Caki2 (cell line): ENCODE data around the gene ANKRD29. TPM values are rescaled to one million over a fixed set of nuclear protein-coding genes. Genes with fewer than 3 reads are reported as not detected.
"Not testable (repeated sequence)": the region's sequence is repeated elsewhere in the genome, so short reads cannot be mapped to it uniquely, and the experiment has no call there.

Experiments used
- DNase-seq: peaks from one replicate; pipeline ENCODE4 v3.0.0-alpha.2; 2015; ENCODE audit warnings: low read depth
- in situ Hi-C: cut with HindIII; loops from 2 replicates; pipeline ENCODE4 v1.10.0; 2016; ENCODE audit warnings: low sequenced_read_pairs, low pct_unique_long_range_greater_than_20kb, mixed read lengths
- total RNA-seq: library from RNA; depleted of rRNA; stranded (reverse); fragments of >200 nt; shearing (Covaris generic); gene quantifications from 2 replicates; pipeline ENCODE4 v1.2.3, GENCODE V29; 2014; ENCODE audit warnings: low replicate concordance

Gene ANKRD29
- total RNA-seq, 1 experiment from 2014 or later, result 0.71 TPM

GRCh38 chr18:23627970-23628369, 34.7 kb downstream of the ANKRD29 start:
- in situ Hi-C loops, result no loop called here
- DNase-seq, result no peak

DNA sequence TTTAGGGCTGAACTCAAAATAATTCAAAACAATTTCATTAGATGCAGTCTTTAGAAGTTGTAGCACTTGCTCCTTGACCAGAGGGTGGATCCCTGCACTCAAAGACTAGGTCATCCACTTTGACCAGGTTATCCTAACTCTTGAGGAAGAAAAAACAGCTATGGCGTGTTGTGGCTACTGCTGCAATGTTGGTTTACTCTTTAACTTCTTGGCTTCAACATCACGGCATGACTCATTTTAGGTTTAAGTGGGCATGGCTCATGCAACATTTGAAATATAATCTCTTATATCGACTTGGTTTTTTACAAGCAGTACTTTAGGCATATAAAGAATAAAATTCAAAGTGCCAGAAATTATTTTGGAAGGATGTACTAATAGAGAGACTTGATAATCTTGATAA, 35.4 kb downstream of the ANKRD29 start:
- in situ Hi-C loops, result no loop called here

GRCh38 chr18:23626451-23627279, 36.0 kb downstream of the ANKRD29 start:
- in situ Hi-C loops, result no loop called here
- peak; percentile 31 for DNase-seq

More for the DNA sequence above, 35.4 kb downstream of the ANKRD29 start:
- DNase-seq, result peak; percentile 83

DNA sequence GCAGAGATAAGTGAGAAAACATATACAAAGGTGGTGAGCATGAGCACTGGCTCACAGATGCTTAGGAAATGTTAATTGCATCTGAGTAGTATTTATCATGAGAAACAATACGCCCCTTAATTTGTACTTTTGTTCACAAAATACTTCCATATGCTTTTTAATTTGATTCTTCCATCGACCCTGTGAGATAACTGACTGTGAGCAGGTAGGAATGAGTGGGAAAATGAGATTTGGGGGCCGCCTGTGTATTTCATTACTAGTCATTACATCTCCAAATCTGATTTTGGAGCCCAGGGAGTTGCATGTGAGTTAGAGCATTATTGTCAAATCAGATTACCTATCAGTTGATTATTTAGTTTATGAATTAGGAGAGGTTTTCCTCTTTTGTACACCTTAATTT, 39.7 kb downstream of the ANKRD29 start:
- no peak for DNase-seq
- in situ Hi-C loops, result no loop called here

- in situ Hi-C loops, result no loop called here
- no peak for DNase-seq
These were observed 43.3 kb downstream of the ANKRD29 start for GRCh38 chr18:23619388-23619881.

GRCh38 chr18:23618862-23619387, 43.8 kb downstream of the ANKRD29 start:
- DNase-seq, result no peak
- in situ Hi-C loops, result no loop called here

DNA sequence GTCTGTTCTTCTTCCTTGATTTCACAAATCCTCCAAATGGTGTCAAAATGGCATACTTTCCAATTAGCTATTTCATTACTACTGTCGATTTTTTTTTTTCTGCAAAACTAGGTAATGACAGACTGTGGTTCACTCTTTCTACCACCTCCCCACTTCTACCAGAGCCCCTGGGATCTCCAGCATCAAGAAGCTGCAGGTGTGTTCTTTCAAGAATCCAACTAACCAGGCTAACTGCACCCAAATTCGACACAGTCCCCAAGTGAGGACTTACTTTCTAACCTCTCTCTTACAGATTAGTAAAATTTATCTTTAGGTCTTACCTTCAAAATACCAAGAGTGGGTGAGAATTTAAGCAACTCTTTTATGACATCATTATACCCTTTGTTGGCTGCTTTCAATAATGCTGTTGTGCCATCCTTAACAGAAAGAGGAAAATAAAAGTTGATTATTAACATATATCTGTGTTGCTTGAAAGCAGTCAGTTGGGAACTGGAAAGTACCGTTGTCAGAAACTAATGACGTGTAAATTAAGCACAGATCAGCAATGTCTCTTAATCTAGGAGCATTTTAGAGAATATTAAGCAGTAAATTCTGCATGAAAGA, 45.2 kb downstream of the ANKRD29 start:
- in situ Hi-C loops, result no loop called here
- peak; percentile 61 for DNase-seq

DNA sequence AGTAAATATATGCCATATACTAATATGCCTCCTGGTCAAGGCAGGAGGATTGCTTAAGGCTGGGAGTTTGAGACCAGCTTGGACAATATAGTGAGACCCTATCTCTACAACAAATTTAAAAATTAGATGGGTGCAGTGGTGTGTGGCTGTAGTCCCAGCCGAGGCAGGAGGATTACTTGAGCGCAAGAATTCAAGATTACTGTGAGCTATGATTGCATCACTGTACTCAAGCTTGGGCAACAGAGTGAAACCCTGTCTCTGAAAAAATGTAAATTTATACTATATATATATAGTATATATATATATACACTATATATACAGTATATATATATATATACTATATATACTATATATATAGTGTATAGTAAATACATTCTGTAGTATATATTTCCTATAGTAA, 46.5 kb downstream of the ANKRD29 start:
- no peak for DNase-seq
- in situ Hi-C loops, result no loop called here

DNA sequence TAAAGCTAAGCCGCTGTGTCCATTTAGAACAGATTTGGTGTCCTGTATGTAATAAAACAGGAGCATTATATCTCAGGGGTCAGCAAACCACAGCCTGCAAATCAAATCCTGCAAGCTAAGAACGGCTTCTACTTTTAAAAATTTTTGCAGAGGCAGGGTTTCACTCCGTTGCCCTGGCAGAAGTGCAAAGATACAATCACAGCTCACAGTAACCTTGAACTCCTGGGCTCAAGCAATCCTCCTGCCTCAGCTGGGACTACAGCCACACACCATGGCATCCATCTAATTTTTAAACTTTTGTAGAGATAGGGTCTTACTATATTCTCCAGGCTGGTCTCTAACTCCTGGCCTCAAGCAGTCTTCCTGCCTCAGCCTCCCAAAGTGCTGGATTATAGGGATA, 47.8 kb downstream of the ANKRD29 start:
- in situ Hi-C loops, result no loop called here
- DNase-seq, result no peak

DNA sequence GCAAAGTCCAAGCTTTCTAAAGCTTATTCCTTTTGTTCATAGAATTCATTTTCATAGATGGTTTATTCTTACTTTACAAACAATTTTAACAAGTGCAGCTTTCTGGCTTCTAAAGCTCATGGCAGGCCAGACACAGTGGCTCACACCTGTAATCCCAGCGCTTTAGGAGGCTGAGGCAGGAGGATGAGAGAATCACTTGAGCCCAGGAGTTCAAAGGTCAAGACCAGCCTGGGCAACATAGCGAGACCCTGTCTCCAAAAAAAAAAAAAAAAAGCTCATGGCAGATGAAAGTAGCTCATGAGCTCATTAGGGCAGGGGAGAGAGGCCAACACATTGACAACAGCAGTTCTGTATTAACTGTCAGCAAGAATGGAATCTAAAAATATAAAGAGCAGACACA, 48.3 kb downstream of the ANKRD29 start:
- in situ Hi-C loops, result no loop called here
- no peak for DNase-seq

DNA sequence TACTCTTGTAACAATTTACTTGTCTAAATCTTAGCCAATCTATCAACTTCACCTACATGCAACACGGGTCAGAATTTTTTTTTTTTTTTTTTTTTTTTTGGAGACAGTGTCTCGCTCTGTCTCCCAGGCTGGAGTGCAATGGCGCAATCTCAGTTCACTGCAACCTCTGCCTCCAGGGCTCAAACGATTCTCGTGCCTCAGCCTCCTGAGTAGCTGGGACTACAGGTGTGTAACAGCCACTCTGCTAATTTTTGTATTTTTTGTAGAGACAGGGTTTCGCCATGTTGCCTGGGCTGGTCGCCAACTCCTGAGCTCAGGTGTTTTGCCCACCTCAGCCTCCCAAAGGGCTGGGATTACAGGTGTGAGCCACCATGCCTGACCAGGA, 49.6 kb downstream of the ANKRD29 start:
- DNase-seq, in situ Hi-C loops: not testable (repeated sequence)

GRCh38 chr18:23612434-23613090, 50.1 kb downstream of the ANKRD29 start:
- in situ Hi-C loops, result no loop called here
- DNase-seq, result no peak

- DNase-seq, result no peak
- in situ Hi-C loops, result no loop called here
These were observed 53.2 kb downstream of the ANKRD29 start for GRCh38 chr18:23609390-23610023.

- no peak for DNase-seq
- in situ Hi-C loops, result no loop called here
These were observed 54.5 kb downstream of the ANKRD29 start for GRCh38 chr18:23608211-23608610.

- no peak for DNase-seq
- in situ Hi-C loops, result no loop called here
These were observed 56.8 kb downstream of the ANKRD29 start for GRCh38 chr18:23605941-23606340.

DNA sequence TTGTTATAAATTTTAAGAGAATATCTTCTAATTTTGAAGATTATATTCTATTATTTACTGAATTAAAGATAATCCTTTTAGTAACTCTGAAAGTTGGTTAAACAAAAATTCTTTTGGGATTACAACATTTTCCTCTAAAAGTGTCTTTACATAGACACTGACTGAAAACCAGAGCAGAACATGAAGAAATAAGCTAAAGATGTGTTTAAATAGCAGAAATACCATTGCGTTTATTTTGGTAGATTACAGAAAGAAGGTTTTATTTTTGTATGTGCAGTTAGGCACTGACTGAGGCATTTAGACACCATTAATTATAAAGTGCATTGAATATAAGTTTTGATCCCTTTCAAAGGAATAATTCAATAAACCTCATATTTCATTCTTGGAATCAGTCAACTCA, 62.9 kb downstream of the ANKRD29 start:
- in situ Hi-C loops, result no loop called here
- no peak for DNase-seq

- in situ Hi-C loops, result no loop called here
- no peak for DNase-seq
These were observed 66.5 kb downstream of the ANKRD29 start for GRCh38 chr18:23596183-23596582.

DNA sequence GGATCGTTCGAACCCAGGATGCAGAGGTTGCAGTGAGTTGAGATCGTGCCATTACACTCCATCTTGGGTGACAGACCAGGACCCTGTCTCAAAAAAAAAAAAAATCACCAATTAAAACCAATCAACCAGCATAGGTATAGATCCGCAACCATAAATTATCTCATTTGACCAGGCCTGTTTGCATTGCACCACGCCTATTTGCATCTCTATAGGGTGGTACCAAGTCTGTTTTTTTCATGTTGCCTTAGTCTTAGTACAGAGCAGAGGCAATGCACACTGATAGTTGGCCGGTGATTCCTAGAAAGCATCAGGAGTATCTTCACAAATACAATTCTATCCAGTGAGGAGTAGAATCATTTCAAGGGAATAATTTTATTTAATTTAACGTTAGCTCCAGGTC, 67.1 kb downstream of the ANKRD29 start:
- no peak for DNase-seq
- in situ Hi-C loops, result no loop called here

DNA sequence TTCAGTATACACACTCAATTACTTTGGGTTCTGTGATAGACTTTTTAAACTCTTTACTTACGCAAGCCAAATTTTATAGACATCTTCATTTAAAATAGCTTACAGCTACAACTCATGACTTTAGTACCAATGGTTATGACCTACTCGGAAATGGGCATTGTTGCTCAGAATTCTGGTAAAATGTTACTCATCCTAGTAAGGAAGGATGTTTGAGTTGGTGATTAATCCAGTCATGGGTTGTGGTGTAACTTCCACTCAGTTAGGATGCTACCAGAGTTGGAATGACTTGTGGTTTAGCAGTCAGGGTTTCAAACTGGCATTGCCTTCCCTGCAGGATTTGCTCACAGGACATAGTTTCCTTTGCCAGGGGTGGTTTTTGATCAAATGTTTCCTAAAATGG, 69.0 kb downstream of the ANKRD29 start:
- in situ Hi-C loops, result no loop called here
- peak; percentile 61 for DNase-seq
